Prostate gland (tissue), 2 donors: ENCODE measurements around the gene TNNI3.

Experiments used
- CTCF ChIP-seq, 4 experiments: fragments of 200-600 bp in 2 of 4; fragments of 450-650 bp in 2 of 4; sonication (generic) in 2 of 4; IDR thresholded peaks; 1 replicate in 3 of 4; 2 replicates in 1 of 4; pipeline ENCODE4 v1.5.1; 2016 to 2019; ENCODE audit warnings: antibody characterized with exemption in 4 of 4, mild to moderate bottlenecking in 2 of 4, moderate library complexity in 2 of 4
- POLR2AphosphoS5 ChIP-seq: sonication (generic); formaldehyde crosslinking; IDR thresholded peaks from one replicate; pipeline ENCODE4 v1.6.1; 2017; ENCODE audit warnings: antibody characterized with exemption

DNA sequence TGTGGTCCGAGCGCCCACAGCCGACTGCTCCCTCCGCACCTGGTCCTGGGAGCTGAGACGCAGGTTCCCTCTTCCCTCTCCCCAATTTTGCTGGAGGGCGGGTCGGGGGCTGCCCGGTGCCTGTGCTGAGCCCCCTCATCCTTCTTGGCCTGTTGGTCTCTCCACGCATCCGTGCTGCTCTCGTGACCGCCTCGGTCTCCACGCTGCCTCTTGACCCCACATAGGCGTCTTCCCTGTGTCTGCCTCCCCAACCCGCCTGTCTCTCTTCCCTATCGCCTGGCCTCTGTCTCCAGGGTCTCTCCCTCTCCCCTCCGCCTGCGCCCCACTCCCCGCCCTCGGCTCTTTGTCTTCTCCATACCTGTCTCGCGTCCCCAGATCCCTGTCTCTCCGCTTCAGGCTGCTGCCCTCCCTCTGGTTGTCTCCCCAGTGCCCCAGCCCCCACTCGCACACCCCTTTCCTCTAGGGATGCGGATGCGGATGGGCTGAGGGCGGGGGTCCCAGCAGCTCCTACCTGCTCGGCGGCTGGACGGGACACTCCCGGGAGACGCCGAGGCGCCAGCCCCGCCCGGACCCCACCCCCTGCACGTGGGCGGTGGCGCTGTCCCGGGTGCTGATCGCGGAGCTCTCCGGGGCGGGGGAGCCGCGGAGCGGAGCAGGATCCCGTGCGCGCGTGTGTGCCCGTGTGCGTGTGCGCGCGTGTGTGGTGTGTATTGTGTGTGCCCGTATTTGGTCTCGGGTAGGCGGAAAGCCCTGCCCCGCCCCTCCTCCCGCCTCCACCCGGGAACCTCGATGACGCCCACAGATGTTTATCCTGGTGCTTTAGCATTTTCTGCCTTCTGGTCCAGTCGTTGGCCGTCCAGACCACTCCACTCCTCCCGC, 22.3 kb upstream of the TNNI3 start, which contains the start of gene SYT5:
- TF ChIP-seq CTCF (IDR thresholded peaks at IDR 0.05), result no peak
- no peak for TF ChIP-seq POLR2AphosphoS5
